GM06990 (cell line): ENCODE data around the gene TK1.

Experiments used
- DNase-seq: peaks from one replicate; pipeline ENCODE4 v3.0.0-alpha.2; 2011; ENCODE audit not compliant: insufficient read length; ENCODE audit errors: extremely low read depth
- H3K27me3 ChIP-seq: replicated peaks from 2 replicates; pipeline ENCODE4 v1.6.0; 2011; ENCODE audit warnings: low read length; ENCODE audit not compliant: control insufficient read depth, insufficient read depth
- H3K36me3 ChIP-seq: 2 replicates; pipeline ENCODE4 v1.5.1; 2011; ENCODE audit warnings: low read length; ENCODE audit not compliant: control insufficient read depth, insufficient read depth
- H3K4me3 ChIP-seq: replicated peaks from 2 replicates; pipeline ENCODE4 v1.5.1; 2011; ENCODE audit warnings: low read depth, mild to moderate bottlenecking, control low read depth, low read length
- CTCF ChIP-seq: IDR thresholded peaks from 2 replicates; pipeline ENCODE4 v1.5.1; 2011; ENCODE audit warnings: low read length, control low read depth, mild to moderate bottlenecking, inconsistent platforms; ENCODE audit not compliant: insufficient read depth, poor library complexity, severe bottlenecking

TK1 gene

GRCh38 chr17:78125138-78125913 is 61.5 kb downstream of the TK1 start:
- H3K36me3 ChIP-seq: peaks cover 34% of the 10 kb centered on the region
- H3K27me3 ChIP-seq: no peaks in the 10 kb centered on the region
- peak overlapping the region; percentile 91 for H3K4me3 ChIP-seq
- DNase-seq: peak; percentile 69
- no peak for TF ChIP-seq CTCF

- Histone ChIP-seq H3K36me3 (peaks cover 35% of the 10 kb centered on the region), H3K27me3 (no peaks in the 10 kb centered on the region), H3K4me3 (peak overlapping the region; percentile 91)
- no peak for TF ChIP-seq CTCF
- DNase-seq: no peak
Observed at GRCh38 chr17:78124836-78125137, 62.1 kb downstream of the TK1 start.
